Lung (tissue), 12 donors: ENCODE measurements around the gene MT1HL1. TPM values are rescaled to one million over a fixed set of nuclear protein-coding genes. Genes with fewer than 3 reads are reported as not detected.
A peak's percentile ranks its signal among the peaks of the same experiment; 100 is the strongest.

Experiments
- ATAC-seq: fragments of 200-7000 bp; cut with Tn5 transposase; one replicate; pipeline ENCODE4 v1.9.1; 2020; ENCODE audit warnings: moderate number of reproducible peaks; ENCODE audit not compliant: insufficient read depth, low FRiP score
- DNase-seq, 3 donors: peaks; one replicate each; pipeline ENCODE4 v3.0.0-alpha.2; 2013 to 2017
- H3K27ac ChIP-seq, 2 donors: one replicate each; pipeline ENCODE4 v1.5.1; 2013; ENCODE audit warnings: mild to moderate bottlenecking in 2 of 2, moderate library complexity in 2 of 2, control low read depth in 1 of 2, inconsistent platforms in 1 of 2, low read depth in 1 of 2, low read length in 1 of 2
- H3K27me3 ChIP-seq, 3 donors: one replicate each; pipeline ENCODE4 v1.5.1; 2013; ENCODE audit warnings: low read length in 2 of 3; ENCODE audit not compliant: control insufficient read depth in 3 of 3, insufficient read depth in 3 of 3
- H3K36me3 ChIP-seq, 4 donors: one replicate each; pipeline ENCODE4 v1.5.1; 2013; ENCODE audit warnings: low read length in 4 of 4, mild to moderate bottlenecking in 1 of 4, moderate library complexity in 1 of 4; ENCODE audit not compliant: control insufficient read depth in 4 of 4, insufficient read depth in 4 of 4
- H3K4me1 ChIP-seq, 5 donors: one replicate each; pipeline ENCODE4 v1.5.1; 2013; ENCODE audit warnings: low read length in 5 of 5, mild to moderate bottlenecking in 2 of 5, moderate library complexity in 1 of 5; ENCODE audit not compliant: control insufficient read depth in 5 of 5, insufficient read depth in 5 of 5
- H3K4me3 ChIP-seq: one replicate; pipeline ENCODE4 v1.5.1; 2013; ENCODE audit warnings: mild to moderate bottlenecking, control low read depth, moderate library complexity
- H3K9ac ChIP-seq, 2 donors: one replicate each; pipeline ENCODE4 v1.5.1; 2013; ENCODE audit warnings: low read length in 2 of 2, control low read depth in 1 of 2; ENCODE audit not compliant: insufficient read depth in 1 of 2
- H3K9me3 ChIP-seq, 4 donors: one replicate each; pipeline ENCODE4 v1.5.1; 2013; ENCODE audit warnings: low read length in 3 of 4, mild to moderate bottlenecking in 1 of 4, moderate library complexity in 1 of 4; ENCODE audit not compliant: control insufficient read depth in 4 of 4, insufficient read depth in 3 of 4
- WGBS, 2 donors: extraction: QIAGEN DNeasy Blood & Tissue Kit; methylation state at CpG; one replicate each; pipeline ENCODE4 v1.1.7; 2013; 5-methylcytosine and 5-hydroxymethylcytosine counted together
- polyA plus RNA-seq, 2 donors: library from polyadenylated mRNA; stranded (reverse); fragments of 200-250 nt; gene quantifications; one replicate each; pipeline ENCODE4 v1.2.1, GENCODE V29; 2013
- total RNA-seq, 2 donors: library from RNA; depleted of rRNA in 1 of 2; stranded (reverse); fragments of >200 nt in 1 of 2; gene quantifications; one replicate each; pipeline ENCODE4 v1.2.1, GENCODE V29; 2014 to 2021
- TF ChIP-seq, protein P1 (sequence below): IDR thresholded peaks from 2 replicates; pipeline ENCODE4 v1.5.1; 2012; ENCODE audit warnings: mild to moderate bottlenecking; ENCODE audit errors: control extremely low read depth, extremely low read depth
- donor health status: control.
- donor health status: control.
- donor health status: Bipolar disorder and iron deficiency.
- donor health status: healthy.
- donor health status: DM: yes; HTN: yes; CAD: no.

Gene MT1HL1
- total and polyA plus RNA-seq, 4 donors, result not detected

DNA sequence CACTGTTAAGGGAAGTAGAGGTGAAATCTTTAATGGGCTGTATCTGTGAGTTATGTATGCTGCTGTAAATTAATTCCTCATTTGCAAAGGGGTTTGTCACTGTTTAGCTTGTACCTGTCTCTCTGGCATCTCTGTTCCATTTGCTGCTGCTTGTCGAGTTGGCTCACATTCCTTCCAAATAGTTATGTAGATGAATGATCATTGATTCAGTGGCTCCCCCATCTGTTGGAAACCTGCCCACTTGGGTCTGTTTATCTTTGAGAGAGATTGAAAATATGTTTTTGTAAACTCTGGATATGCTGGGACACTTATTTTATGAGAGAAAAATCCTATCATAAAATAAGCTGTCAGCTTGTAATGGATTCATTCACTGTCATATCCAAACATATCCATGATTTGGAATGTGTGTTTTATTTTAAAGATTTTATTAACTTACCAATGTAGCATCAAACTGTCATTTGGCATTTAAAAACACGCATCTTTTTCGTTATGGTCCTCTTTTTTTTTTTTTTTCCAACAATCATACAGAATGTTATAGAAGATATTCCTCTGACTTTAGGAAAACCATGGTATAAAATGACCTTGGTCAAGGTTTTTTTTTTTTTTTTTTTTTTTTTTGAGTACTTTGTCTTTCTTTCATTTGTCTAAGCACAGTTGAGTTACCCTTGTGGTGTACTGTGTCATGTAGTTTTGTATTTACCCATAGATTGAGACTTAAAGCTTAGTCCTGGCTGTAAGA, 41.2 kb upstream of the MT1HL1 start:
- WGBS, 2 donors, result 30% methylated on average over 3 of the region's 3 CpGs

DNA sequence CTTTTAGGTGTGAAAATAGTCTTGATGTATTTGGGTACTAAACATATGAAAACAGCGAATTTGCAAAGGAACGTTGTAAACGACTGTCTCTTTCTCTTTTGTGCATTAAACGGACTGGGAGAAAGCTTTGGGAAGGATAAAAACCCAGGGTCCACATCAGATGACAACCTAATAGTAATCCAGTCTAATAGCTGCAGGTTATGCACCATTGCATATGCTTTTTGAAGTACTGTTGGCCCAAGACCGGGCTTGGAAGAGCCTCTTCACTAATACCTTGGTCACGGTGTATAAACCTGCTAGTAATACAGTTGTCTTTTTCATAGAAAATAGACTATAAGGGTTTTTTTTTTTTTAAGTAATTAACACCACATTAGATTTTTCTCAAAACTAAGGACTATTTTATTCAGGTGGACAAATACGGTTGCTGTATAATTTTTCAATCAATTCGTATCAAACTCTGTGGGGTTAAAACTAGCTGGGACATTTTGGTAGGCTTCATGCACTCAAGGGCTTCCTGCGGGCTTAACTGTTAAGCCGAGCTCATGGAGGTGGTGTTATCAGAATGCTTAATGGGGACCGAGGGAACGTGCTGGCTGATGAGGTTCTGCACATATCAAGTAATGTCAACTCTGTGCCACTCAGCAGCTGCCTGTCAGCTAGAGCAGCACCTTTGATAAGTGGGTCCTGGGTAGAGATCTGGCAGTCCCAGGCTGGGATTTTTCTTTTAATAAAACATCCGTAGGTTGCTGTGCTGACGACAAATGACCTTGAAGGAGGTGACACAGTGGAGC, 39.8 kb upstream of the MT1HL1 start:
- Histone ChIP-seq H3K27me3 (peaks cover 9 to 54% (median 37%) of the 10 kb centered on the region in 3 donors), H3K27ac (peak overlapping the region in 1 of 2 donors; percentile 97), H3K9ac (peak overlapping the region in 1 of 2 donors; percentile 35), H3K36me3 (no peaks in the 10 kb centered on the region), H3K4me3 (no peak overlapping the region), H3K4me1 (peaks cover 3 to 26% (median 4%) of the 10 kb centered on the region in 5 donors), H3K9me3 (no peaks in the 10 kb centered on the region)
- TF ChIP-seq, protein P1, sequence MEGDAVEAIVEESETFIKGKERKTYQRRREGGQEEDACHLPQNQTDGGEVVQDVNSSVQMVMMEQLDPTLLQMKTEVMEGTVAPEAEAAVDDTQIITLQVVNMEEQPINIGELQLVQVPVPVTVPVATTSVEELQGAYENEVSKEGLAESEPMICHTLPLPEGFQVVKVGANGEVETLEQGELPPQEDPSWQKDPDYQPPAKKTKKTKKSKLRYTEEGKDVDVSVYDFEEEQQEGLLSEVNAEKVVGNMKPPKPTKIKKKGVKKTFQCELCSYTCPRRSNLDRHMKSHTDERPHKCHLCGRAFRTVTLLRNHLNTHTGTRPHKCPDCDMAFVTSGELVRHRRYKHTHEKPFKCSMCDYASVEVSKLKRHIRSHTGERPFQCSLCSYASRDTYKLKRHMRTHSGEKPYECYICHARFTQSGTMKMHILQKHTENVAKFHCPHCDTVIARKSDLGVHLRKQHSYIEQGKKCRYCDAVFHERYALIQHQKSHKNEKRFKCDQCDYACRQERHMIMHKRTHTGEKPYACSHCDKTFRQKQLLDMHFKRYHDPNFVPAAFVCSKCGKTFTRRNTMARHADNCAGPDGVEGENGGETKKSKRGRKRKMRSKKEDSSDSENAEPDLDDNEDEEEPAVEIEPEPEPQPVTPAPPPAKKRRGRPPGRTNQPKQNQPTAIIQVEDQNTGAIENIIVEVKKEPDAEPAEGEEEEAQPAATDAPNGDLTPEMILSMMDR, result no peak
- WGBS, 2 donors, result 7 to 11% methylated on average over 14 of the region's 14 CpGs
- DNase-seq (no peak), ATAC-seq (no peak)

More for the DNA sequence above, 41.2 kb upstream of the MT1HL1 start:
- Histone ChIP-seq H3K36me3 (no peaks in the 10 kb centered on the region), H3K9me3 (no peaks in the 10 kb centered on the region), H3K27me3 (peaks cover 9 to 52% (median 32%) of the 10 kb centered on the region in 3 donors), H3K27ac (peak overlapping the region in 1 of 2 donors; percentile 87), H3K4me1 (peaks cover 3 to 26% (median 4%) of the 10 kb centered on the region in 5 donors), H3K4me3 (no peak overlapping the region), H3K9ac (no peak overlapping the region)
- TF ChIP-seq, protein P1, result no peak
- DNase-seq (peak in 1 of 3 donors; percentile 41), ATAC-seq (no peak)

DNA sequence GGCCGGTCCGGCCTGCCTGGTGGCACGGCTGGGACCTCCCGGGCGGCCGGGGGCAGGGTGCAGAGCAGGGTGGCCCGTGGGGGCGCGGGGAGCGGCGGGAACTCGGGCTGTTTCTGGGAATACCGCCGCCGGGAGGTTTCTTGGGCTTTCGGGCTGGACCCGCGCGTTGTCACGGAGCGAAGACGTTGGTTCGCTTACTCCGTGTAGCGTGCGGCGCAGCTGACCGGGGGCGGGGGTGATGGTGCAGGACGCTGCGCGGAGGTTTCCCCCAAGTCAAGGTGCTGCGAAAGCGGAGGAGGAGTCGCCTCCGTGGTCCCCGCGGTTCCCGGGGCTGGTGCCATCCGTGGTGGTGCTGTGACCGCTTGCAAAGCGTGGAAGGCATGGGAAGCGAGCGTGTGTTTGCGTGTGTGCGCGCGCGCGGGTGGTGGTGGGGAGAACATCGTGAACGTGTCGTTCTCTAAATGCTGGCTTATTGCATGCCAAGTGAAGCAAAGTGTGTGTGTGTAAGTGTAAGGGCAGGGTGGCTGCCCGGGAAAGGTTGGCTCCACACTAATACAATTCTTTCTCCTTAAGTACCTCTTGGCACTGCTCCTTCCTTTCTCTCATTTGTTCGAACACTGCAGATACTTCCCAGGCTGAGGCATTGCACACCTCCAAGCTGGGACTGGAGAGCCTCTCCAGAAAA, 38.8 kb upstream of the MT1HL1 start:
- WGBS, 2 donors, result 1 to 3% methylated on average over 46 to 55 of the region's 55 CpGs
- DNase-seq (peak; percentile 31 to 42 (median 42)), ATAC-seq (peak; percentile 10)
- Histone ChIP-seq H3K4me1 (peaks cover 3 to 26% (median 4%) of the 10 kb centered on the region in 5 donors), H3K4me3 (peak overlapping the region; percentile 54), H3K27me3 (peaks cover 9 to 58% (median 39%) of the 10 kb centered on the region in 3 donors), H3K27ac (peak overlapping the region; percentile 74 to 97), H3K9me3 (no peaks in the 10 kb centered on the region), H3K36me3 (no peaks in the 10 kb centered on the region), H3K9ac (peak overlapping the region in 1 of 2 donors; percentile 35)
- TF ChIP-seq, protein P1, result no peak
